ENCODE measurements around the gene RIC3. TPM values are rescaled to one million over a fixed set of nuclear protein-coding genes. Genes with fewer than 3 reads are reported as not detected.

RIC3 gene
- total RNA-seq, 1 donor: not detected

DNA sequence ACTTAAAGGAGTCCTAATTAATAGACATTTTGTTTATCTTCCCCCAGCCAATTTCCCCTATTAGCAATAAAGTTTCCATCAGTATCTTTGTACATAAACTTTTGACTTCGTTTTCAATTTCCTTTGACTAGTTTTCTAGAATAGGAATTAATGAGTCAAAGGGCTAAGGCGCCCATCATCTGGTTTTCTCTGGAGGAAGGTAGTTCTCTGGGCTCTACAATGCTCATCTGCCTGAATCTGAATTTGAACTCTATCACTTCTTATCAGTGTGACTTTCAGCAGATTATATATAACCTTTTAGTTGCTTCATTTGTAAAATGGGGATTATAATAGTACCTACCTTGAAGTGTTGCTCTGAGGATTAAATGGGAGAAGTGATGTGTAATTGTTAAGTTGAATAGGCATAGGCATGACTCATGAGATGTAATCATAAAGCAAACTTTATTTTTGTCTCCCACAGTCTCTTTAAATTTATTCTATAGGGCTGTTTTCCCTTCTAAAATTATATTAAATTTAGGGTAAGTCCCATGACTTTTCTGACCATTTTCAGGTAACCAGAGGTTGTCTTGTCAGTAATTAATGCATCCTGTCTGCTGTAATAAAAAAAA is 93.6 kb downstream of the RIC3 start:
- no peak overlapping the region for H3K4me3 ChIP-seq (ENCODE audit: low read depth, low read length)
- no peak for DNase-seq (ENCODE audit: low read depth)
- TF ChIP-seq, protein P1, sequence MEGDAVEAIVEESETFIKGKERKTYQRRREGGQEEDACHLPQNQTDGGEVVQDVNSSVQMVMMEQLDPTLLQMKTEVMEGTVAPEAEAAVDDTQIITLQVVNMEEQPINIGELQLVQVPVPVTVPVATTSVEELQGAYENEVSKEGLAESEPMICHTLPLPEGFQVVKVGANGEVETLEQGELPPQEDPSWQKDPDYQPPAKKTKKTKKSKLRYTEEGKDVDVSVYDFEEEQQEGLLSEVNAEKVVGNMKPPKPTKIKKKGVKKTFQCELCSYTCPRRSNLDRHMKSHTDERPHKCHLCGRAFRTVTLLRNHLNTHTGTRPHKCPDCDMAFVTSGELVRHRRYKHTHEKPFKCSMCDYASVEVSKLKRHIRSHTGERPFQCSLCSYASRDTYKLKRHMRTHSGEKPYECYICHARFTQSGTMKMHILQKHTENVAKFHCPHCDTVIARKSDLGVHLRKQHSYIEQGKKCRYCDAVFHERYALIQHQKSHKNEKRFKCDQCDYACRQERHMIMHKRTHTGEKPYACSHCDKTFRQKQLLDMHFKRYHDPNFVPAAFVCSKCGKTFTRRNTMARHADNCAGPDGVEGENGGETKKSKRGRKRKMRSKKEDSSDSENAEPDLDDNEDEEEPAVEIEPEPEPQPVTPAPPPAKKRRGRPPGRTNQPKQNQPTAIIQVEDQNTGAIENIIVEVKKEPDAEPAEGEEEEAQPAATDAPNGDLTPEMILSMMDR (IDR thresholded peaks at IDR 0.05; ENCODE audit: insufficient read depth, low read depth, low read length): no peak

DNA sequence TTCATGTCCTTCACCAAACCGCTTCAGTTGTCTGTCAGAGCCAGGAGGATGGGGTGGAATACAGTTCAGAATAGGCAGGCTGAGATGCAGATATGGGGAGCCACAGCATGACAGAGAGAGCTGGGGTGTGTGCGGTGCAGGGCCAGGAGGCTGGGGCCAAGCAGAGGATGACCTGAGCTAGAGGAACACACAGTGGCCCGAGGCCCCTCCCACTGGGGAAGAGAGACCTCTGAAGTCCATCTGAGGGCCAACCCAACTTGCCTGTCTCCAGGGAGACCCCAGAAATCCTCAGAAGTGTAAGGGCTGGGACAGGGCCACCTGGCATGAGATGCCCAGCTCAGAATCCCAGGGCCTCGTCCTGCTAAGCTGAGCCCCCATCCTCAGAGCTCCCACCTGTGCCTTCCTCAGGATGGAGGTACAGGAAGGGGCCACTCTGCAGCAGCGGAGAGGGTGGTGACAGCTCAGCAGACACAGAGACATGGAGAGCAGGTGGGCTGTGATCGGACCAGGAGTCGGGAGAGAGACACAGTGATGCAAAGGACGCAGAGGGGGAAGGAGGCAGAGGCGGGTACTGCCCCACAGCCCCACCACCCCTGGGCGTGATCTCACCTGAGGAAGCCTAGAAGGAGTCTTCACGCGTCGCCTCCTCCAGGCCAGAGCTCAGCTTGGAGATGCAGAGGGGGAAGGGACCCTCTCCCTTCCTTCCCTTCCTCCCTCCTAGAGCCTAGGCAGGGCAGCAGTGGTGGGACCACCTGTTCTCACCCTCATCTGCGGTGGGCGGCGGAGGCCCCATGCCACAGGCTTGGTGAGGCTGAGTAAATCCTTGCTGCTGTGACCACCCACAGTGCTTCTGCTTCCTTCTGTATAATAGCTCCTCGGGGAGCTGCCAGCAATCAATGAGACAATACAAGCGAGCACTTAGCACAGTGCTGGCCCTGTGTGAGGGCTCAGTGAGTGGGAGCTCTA is 96.9 kb downstream of the RIC3 start:
- no peak overlapping the region for H3K4me3 ChIP-seq (ENCODE audit: low read depth, low read length)
- TF ChIP-seq, protein P1 (IDR thresholded peaks at IDR 0.05; ENCODE audit: insufficient read depth, low read depth, low read length): no peak
- DNase-seq (ENCODE audit: low read depth): no peak

DNA sequence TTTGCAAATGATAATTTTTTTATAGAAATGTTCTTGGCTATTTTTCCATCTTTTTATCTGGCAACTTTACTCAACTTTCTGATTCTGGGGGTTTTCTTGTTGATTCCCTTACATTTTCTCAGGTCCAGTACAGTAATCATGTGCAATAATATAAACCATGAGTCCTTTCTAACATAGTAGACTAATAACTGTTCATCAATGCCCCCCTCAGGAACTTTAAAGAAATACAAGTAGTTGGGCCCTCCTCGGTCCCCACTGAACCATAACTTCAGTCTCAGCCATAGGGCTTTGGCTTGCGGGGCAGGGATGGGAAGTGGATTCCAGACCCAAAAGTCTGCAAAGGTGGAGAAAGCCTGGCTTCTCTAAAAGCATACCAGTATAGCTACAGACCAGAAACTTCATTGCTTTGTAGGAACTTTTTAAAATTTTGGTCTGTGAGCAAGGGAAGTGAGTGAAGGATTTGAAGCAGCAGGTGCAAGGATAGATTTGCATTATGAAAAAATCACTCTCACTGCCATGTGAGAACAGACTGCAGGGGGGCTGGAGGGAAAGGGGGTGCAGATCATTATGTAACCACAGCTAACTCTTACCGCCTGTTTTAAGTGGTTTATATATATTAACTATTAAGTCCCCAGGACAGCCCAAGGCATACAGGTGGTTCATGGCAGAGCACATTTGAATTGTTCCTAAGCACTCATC is 98.3 kb downstream of the RIC3 start:
- TF ChIP-seq, protein P1 (IDR thresholded peaks at IDR 0.05; ENCODE audit: insufficient read depth, low read depth, low read length): peak; percentile 58
- no peak overlapping the region for H3K4me3 ChIP-seq (ENCODE audit: low read depth, low read length)
- DNase-seq (ENCODE audit: low read depth): peak; percentile 63

DNA sequence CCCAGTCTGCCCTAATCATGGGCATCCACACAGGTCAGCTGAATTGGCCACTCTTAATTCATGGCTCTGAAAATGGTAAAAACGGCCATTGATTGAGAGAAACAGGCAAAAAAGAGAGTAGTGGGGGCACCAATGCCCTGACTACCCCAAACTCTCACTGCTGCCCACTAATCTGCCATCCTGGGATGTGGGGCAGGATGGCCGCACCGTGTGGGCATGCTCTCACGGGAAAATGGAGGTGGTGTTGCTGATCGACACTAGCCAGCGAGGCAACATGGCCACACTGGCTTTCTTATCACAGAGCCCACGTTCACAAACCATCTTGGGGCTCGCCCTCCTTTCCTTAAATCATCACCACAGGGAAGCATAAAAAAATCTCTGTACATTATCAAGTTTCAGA is 99.1 kb downstream of the RIC3 start:
- no peak for DNase-seq (ENCODE audit: low read depth)
- TF ChIP-seq, protein P1 (IDR thresholded peaks at IDR 0.05; ENCODE audit: insufficient read depth, low read depth, low read length): no peak
- no peak overlapping the region for H3K4me3 ChIP-seq (ENCODE audit: low read depth, low read length)

DNA sequence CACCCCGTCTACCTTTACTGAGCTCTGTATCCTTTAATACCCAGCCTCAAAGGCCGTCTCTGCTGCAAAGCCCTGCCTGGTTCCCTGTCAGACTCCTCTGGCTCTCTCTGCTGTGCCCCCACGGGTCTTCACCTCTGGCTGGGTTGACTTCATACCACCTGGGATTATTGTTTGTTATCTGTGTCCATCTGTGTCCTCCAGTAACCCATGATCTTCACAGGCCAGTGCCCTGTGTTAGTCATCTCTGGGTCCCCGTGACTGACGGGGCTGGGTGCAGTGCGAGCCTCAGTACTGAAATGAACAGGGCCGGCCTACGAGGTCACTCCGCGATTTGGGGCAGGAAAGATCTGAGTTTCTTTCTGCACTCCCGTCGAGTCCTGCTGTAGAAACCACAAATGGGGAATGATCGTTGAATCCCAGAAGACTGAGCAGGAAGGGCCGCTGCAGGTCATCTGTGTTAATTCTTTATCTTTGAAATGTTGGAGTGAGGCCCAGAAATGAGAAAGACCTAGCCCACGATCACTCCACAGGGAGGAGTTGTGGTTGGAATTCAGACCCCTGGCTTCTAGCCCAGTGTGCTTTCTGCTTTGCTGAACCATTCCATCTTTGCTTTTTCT is 100.1 kb downstream of the RIC3 start:
- TF ChIP-seq, protein P1 (IDR thresholded peaks at IDR 0.05; ENCODE audit: insufficient read depth, low read depth, low read length): no peak
- peak overlapping the region; percentile 8 for H3K4me3 ChIP-seq (ENCODE audit: low read depth, low read length)
- DNase-seq (ENCODE audit: low read depth): peak; percentile 93

DNA sequence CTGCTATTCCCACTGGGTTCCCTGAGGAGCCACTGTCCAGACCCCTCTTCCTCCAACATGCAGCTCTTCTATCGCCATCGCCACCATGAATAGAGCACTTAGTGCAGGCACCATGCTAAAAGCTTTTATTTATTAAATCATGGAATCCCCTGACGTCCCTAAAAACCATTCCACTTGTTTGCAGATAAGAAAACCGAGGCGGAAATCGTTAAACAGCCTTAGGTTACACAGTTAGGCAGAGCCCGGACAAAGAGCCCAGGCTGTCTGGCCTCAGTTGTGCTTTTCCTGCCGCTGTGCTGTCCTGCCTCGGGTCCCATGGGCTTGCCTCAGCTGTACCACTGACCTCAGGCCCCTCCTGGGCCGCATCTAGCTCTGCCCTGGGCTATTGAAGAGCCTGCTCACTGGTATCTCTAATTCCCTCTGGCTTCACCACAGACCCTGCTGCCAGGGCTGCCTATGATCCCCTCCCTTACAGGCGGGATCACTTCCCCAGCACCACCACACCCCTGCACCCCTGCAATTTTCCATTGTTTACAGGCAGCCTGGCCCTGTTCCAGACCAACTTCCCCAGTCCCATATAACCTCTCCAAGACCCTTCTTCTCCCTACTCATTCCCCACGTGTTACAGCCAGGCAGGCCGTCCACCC is 100.8 kb downstream of the RIC3 start:
- peak; percentile 72 for DNase-seq (ENCODE audit: low read depth)
- TF ChIP-seq, protein P1 (IDR thresholded peaks at IDR 0.05; ENCODE audit: insufficient read depth, low read depth, low read length): no peak

More for the DNA sequence above, 100.8 kb downstream of the RIC3 start:
- no peak overlapping the region for H3K4me3 ChIP-seq (ENCODE audit: low read depth, low read length)

Measured in fibroblast of villous mesenchyme (primary cell).